Activated T-cell treated with anti-CD3 and anti-CD28 coated beads, Interleukin-2, amount 50 U/mL, for 72 hours (primary cell): ENCODE data around the gene FAM219A. TPM values are rescaled to one million over a fixed set of nuclear protein-coding genes. Genes with fewer than 3 reads are reported as not detected.

ENCODE experiments used
- ATAC-seq, 2 donors: fragments of 150-1000 bp; cut with Tn5 transposase; replicated peaks in 1 of 2; 2 replicates each; pipeline ENCODE4 v1.10.0; 2021; ENCODE audit warnings: moderate library complexity in 2 of 2, mild to moderate bottlenecking in 1 of 2
- DNase-seq, 2 donors: peaks; one replicate each; pipeline ENCODE4 v3.0.0; 2021 to 2022; ENCODE audit warnings: mixed read lengths in 1 of 2
- H3K27ac Mint-ChIP-seq: one replicate; pipeline ENCODE4 v1.8.0; 2022; ENCODE audit warnings: mild to moderate bottlenecking, moderate library complexity, mixed read lengths
- H3K27me3 Mint-ChIP-seq: one replicate; pipeline ENCODE4 v1.8.0; 2022; ENCODE audit warnings: low read depth, mixed read lengths
- H3K36me3 Mint-ChIP-seq, 2 donors: one replicate each; pipeline ENCODE4 v1.8.0; 2022; ENCODE audit warnings: mixed read lengths in 2 of 2, mild to moderate bottlenecking in 1 of 2; ENCODE audit not compliant: insufficient read depth in 2 of 2
- H3K4me1 Mint-ChIP-seq: one replicate; pipeline ENCODE4 v1.8.0; 2022; ENCODE audit warnings: low read depth, mixed read lengths
- H3K4me3 Mint-ChIP-seq, 2 donors: one replicate each; pipeline ENCODE4 v1.8.0; 2022; ENCODE audit warnings: mild to moderate bottlenecking in 2 of 2, mixed read lengths in 2 of 2, moderate library complexity in 2 of 2
- H3K9me3 Mint-ChIP-seq, 2 donors: one replicate each; pipeline ENCODE4 v1.8.0; 2022; ENCODE audit warnings: mixed read lengths in 2 of 2
- total RNA-seq, 2 donors: library from RNA; stranded (reverse); gene quantifications; one replicate each; pipeline ENCODE4 v1.2.3, GENCODE V29; 2022

FAM219A gene
- total RNA-seq, 2 donors from 2014 or later, result 15.2 to 18.1 TPM

DNA sequence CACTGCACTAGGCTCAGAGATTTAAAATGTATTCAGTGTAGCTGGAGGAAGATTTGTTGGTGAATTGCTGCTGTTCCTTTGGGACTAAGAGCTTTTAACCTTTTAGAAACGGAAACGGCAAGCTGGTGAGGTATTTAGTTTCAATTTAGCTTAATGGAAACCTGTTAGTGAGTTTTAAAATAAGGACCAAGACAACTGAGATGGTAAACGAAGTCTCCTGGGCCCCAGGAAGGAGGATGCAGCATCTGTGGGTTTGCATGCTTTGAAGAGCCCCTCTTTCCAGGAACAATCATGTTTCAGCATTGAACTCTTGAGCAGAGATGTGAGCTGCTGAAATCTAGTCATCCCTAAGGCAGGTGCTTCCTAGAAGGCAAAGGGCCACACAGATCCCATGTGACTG is 16.7 kb upstream of the FAM219A start:
- no peak overlapping the region for H3K27ac Mint-ChIP-seq
- no peak for ATAC-seq
- H3K4me1 Mint-ChIP-seq, result no peaks in the 10 kb centered on the region
- no peak overlapping the region for H3K4me3 Mint-ChIP-seq
- no peaks in the 10 kb centered on the region for H3K36me3 Mint-ChIP-seq
- DNase-seq, result no peak
- peaks cover 12% of the 10 kb centered on the region for H3K27me3 Mint-ChIP-seq
- H3K9me3 Mint-ChIP-seq, result no peaks in the 10 kb centered on the region

DNA sequence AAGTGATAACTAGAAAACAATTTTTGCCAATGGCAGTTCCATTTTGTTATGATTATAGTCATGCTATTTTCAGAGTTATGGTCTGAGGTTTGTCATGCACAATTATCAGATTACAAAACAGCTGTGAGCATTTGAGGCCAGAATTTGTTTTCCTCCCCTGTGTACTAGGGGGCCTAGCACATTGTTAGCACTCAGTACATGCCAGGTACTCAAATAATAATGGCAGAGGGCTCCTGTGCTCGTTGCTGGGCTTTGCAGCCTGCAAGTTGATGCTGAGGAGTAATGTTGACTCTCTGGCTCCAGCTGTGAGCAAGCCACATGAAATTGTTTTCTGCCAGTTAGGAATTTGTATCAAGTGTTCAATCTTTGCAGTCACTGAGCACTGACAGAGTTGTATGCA is 7.1 kb upstream of the FAM219A start:
- no peak overlapping the region for H3K4me3 Mint-ChIP-seq
- ATAC-seq (no peak), DNase-seq (no peak)
- H3K27ac Mint-ChIP-seq, result no peak overlapping the region
- H3K27me3 Mint-ChIP-seq, result peaks cover 7% of the 10 kb centered on the region
- H3K9me3 Mint-ChIP-seq, result no peaks in the 10 kb centered on the region
- H3K4me1 Mint-ChIP-seq, result peaks cover 7% of the 10 kb centered on the region
- H3K36me3 Mint-ChIP-seq, result no peaks in the 10 kb centered on the region

DNA sequence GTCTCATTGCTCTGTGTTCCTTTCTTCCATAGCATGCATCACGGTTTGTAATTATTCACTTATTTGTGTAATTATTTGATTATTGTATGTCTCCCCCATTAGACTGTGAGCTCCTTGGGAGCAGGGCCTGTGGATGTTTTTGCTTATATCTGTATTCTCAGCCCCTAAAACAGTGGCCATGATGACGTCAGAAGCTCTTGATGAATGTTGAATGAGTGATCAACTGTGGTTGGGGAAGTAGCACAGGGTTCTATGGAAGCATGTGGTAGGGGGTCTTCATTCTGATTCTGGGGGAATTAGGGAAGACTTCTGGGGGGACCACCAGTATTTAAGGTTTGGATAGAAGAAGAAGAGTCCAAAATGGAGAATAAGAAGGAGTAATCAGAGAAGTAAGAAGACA is 6.2 kb upstream of the FAM219A start:
- H3K27ac Mint-ChIP-seq, result no peak overlapping the region
- peaks cover 14% of the 10 kb centered on the region for H3K4me1 Mint-ChIP-seq
- no peak for ATAC-seq
- H3K27me3 Mint-ChIP-seq, result peaks cover 14% of the 10 kb centered on the region
- no peaks in the 10 kb centered on the region for H3K9me3 Mint-ChIP-seq
- no peaks in the 10 kb centered on the region for H3K36me3 Mint-ChIP-seq
- DNase-seq, result no peak
- no peak overlapping the region for H3K4me3 Mint-ChIP-seq

DNA sequence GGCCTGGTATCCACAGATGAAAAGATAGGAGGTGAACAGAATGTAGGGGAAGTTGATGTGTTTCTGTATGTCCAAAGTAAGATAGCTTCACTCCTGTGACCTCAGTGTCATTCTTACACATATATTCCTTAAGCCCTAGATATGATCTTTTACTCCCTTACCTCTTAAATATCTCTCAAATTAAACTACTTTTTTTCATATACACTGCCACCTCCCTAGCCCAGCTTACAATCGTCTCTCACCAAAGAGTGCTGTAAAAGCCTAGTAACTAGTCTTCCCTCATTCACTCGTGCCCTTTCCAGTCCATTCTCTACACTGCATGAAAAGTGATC is 5.5 kb upstream of the FAM219A start:
- Mint-ChIP-seq H3K27ac (no peak overlapping the region), H3K36me3 (no peaks in the 10 kb centered on the region), H3K27me3 (peaks cover 21% of the 10 kb centered on the region), H3K9me3 (no peaks in the 10 kb centered on the region), H3K4me1 (peaks cover 21% of the 10 kb centered on the region), H3K4me3 (no peak overlapping the region)
- no peak for DNase-seq
- ATAC-seq, result no peak

DNA sequence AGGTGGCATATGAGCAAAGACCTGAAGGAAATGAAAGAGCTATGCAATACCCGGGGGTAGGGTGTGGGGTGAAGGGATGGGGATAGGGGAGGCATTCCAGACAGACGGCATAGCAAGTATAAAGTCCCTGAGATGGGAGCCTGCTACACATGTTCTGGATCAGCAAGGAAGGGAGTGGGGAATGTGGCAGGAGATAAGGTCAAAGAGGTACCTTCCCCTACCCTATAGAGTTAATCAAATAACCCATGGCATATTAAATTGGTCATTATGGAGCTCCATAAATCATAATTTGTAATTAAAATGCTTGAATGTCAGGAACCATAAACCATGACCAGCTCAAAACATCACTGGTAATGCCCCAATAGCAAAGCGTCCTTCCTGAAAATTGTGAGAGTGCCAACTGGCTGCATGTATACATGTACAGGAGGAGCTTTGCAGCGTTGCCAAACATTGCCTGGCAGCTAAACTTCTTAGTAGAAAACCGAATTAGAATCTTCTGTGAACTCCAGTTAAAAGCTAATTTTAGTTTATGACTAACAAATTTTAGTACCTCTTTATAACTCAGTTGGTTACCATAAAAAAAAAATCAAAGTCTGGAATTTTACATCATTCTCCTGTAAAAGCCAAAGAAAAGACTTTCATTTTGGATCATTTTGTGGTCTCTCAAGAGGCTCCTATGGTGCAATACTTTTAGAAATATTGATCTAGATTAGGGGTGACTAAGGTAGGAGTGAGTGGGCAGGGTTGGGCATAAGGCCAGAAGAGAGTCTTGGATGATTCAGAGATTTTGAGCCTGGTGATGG is 4.9 kb upstream of the FAM219A start:
- peaks cover 23% of the 10 kb centered on the region for H3K27me3 Mint-ChIP-seq
- H3K9me3 Mint-ChIP-seq, result no peaks in the 10 kb centered on the region
- peaks cover 26% of the 10 kb centered on the region for H3K4me1 Mint-ChIP-seq
- H3K4me3 Mint-ChIP-seq, result peak overlapping the region; percentile 14 to 29
- no peaks in the 10 kb centered on the region for H3K36me3 Mint-ChIP-seq
- peak; percentile 78 to 82 for DNase-seq
- H3K27ac Mint-ChIP-seq, result no peak overlapping the region
- peak; percentile 93 for ATAC-seq

DNA sequence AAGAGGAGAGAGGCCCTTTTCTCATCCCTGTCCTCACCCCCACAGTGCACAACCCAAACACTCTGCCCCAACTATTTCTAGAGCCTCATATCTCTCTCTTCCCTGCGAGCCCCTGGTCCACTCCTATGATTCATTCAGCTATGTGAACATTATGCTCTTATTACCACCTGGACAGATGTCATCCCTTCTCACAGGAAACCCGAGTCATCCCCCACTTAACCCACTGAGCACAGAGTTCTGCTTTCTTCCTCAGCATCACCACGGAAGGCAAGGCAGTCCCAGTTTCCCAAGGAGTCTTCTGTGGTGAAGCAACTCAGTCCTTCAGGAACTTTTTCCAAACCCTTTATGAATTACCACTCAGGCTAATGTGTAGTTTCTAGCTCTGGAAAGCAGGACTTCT is 1.6 kb upstream of the FAM219A start:
- Mint-ChIP-seq H3K4me3 (peak overlapping the region in 1 of 2 donors; percentile 15), H3K4me1 (peaks cover 54% of the 10 kb centered on the region), H3K36me3 (no peaks in the 10 kb centered on the region), H3K9me3 (no peaks in the 10 kb centered on the region), H3K27me3 (peaks cover 16% of the 10 kb centered on the region), H3K27ac (no peak overlapping the region)
- ATAC-seq (no peak), DNase-seq (no peak)

DNA sequence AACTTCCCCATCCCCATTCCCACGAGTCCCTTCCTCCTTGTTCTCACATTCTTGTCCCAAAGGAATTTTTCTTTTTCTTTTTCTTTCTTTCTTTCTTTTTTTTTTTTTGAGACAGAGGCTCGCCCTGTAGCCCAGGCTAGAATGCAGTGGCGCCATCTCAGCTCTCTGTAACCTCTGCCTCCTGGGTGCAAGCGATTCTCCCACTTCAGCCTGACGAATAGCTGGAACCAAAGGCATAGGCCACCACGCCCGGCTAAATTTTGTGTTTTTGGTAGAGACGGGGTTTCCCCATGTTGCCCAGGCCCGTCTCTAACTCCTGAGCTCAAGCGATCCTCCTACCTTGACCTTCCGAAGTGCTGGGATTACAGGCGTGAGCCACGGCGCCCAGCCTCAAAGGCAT is 986 bp upstream of the FAM219A start:
- H3K9me3 Mint-ChIP-seq, result no peaks in the 10 kb centered on the region
- H3K4me1 Mint-ChIP-seq, result peaks cover 60% of the 10 kb centered on the region
- peak overlapping the region; percentile 90 to 93 for H3K4me3 Mint-ChIP-seq
- ATAC-seq, result no peak
- no peak for DNase-seq
- H3K27me3 Mint-ChIP-seq, result peaks cover 16% of the 10 kb centered on the region
- H3K27ac Mint-ChIP-seq, result no peak overlapping the region
- H3K36me3 Mint-ChIP-seq, result no peaks in the 10 kb centered on the region

DNA sequence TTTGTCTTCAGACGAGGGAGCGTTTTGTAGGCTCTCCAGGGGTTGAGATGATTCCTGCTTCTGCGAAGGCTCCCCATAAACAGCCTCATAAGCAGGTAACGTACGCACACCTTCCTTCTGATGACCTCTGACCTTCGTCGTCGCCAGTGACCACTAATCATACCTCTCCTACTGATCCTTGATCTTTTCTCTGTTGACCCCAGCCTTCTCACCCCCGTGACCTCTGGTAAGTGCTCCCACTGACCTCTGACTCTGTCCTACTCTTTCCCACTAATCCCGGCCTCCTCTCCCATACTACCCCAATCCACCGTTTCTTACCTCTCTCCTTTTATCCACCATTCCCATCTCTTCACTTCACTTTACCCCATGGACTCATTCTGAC is 580 bp upstream of the FAM219A start:
- Mint-ChIP-seq H3K4me1 (peaks cover 64% of the 10 kb centered on the region), H3K36me3 (no peaks in the 10 kb centered on the region), H3K27ac (no peak overlapping the region), H3K9me3 (no peaks in the 10 kb centered on the region), H3K4me3 (peak overlapping the region; percentile 90 to 93), H3K27me3 (peaks cover 16% of the 10 kb centered on the region)
- DNase-seq (no peak), ATAC-seq (no peak)

DNA sequence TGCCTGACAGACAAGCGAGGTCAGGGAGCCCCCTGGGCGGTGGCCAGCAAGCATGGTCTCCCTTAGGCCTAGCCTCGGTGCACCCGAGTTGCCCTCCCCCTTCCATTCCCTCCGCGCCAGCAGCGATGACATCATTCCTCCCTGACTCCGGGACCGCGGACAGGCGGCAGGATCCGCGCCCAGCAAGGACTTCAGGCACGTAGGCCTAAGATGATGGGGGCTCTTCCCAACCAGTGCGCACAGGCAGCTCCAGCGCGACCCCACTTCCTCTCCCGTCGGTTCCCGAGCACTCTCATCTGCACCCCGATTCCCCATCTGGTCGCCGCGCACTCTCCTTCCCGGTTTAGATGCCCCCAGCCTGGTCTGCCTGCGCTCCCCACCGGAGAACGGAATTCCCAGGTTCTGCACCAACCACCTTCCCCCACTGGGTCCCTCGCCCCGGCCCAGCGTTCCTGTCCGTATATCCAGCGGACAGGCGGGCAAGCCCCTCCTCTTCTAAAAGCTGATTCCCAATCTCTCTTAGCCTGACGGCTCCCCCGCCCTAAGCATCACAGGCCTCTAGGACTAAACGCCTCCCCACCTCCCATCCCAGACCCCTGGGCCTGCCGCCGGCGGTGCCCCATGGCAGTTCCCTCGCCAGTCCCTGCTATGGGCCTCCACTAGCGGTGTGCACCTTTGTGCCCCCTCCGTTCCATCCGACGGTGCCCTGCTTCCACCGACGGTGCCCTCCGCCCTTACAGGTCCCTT is 931 bp downstream of the FAM219A start:
- no peak overlapping the region for H3K27ac Mint-ChIP-seq
- H3K4me1 Mint-ChIP-seq, result peaks cover 70% of the 10 kb centered on the region
- peaks cover 16% of the 10 kb centered on the region for H3K27me3 Mint-ChIP-seq
- no peak for ATAC-seq
- H3K9me3 Mint-ChIP-seq, result no peaks in the 10 kb centered on the region
- DNase-seq, result peak; percentile 23 to 38
- H3K36me3 Mint-ChIP-seq, result no peaks in the 10 kb centered on the region
- peak overlapping the region; percentile 90 to 93 for H3K4me3 Mint-ChIP-seq

DNA sequence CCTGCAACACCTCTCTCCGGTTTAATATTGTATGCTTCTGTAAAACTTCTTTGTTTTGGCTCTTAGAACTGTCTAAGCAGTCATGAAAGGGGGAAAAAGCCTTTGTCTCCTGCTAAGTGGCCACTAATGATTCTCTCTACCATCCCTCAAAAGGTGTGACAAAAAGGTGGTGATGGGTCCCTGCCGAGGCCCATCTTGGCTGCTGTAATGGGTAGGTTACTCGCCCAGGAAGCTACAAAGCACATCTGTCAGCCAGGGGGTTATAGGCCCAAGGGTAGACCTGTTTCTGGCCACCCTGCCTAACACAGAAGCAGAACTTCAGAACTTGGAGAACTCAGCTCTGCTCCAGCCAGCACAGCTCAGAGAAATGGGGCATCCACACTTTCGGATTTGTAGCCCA is 1.6 kb downstream of the FAM219A start:
- ATAC-seq (no peak), DNase-seq (no peak)
- Mint-ChIP-seq H3K4me1 (peaks cover 75% of the 10 kb centered on the region), H3K36me3 (no peaks in the 10 kb centered on the region), H3K27ac (no peak overlapping the region), H3K4me3 (peak overlapping the region; percentile 90 to 93), H3K27me3 (peaks cover 16% of the 10 kb centered on the region), H3K9me3 (no peaks in the 10 kb centered on the region)

DNA sequence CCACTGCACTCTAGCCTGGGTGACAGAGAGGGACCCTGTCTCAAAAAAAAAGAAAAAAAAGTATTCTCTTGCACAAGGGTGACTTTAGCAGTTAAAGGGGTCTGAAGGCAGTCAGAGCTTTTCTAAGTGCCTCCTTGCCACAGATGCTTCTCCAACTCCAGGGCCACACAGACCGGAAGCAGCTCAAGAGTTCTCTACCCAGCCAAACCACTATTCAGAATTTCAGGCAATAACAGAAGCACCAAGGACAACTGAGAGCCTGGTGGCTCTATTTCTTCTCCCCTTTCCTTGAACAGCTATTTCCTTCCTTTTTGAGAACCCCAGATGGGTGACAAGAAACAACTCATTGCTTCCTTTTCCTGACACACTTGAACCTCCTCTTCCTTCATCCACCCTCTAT is 2.2 kb downstream of the FAM219A start:
- Mint-ChIP-seq H3K27me3 (peaks cover 16% of the 10 kb centered on the region), H3K9me3 (no peaks in the 10 kb centered on the region), H3K4me1 (peaks cover 76% of the 10 kb centered on the region), H3K4me3 (peak overlapping the region in 1 of 2 donors; percentile 90), H3K36me3 (no peaks in the 10 kb centered on the region), H3K27ac (no peak overlapping the region)
- ATAC-seq (no peak), DNase-seq (no peak)

DNA sequence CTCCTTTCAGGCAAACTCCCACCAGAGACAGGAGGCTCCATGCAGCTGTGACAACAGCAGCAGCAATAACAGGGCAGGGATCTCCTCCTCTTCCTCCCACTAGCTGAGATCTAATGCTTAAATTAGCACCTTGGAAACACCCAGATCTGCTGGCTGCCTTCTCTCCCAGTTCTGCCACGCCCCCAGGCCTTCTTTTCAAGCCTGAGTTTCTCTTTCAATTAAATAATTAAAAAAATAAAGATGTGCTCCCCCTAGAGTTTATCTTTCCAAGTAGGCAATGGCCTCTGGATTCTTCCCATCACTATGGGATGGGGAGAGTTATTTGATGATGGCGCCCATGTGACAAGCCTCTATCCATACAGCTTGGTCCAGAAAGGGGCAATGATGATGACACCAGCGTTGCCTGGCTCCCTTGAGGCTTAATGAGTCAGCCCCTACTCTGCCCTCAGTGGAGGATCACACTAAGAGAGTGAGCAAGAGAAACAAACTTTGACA is 3.8 kb downstream of the FAM219A start:
- Mint-ChIP-seq H3K36me3 (no peaks in the 10 kb centered on the region), H3K4me1 (peaks cover 75% of the 10 kb centered on the region), H3K9me3 (no peaks in the 10 kb centered on the region), H3K27me3 (peaks cover 10% of the 10 kb centered on the region), H3K4me3 (peak overlapping the region in 1 of 2 donors; percentile 39), H3K27ac (no peak overlapping the region)
- ATAC-seq (peak; percentile 39 to 49), DNase-seq (peak; percentile 50 to 57)

DNA sequence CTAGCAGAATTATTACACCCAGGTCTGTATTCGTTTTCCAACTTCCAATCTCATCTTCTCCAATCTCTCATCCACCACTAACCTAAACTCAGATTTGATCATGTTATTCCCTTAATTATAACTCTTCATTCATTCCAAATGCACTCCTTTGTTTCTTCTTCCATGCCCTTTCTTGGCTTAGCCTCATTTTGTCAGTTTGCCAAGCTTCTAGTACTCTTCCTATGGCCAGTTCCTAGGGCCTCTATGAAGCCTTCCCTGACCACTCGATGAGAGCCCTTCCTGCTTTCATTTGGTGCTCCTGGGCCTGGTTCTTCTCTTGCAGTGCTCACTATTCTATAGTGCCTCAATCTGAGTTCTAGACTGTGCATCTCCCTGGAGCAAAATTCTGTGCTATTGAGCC is 5.8 kb downstream of the FAM219A start:
- Mint-ChIP-seq H3K9me3 (no peaks in the 10 kb centered on the region), H3K4me1 (peaks cover 61% of the 10 kb centered on the region), H3K4me3 (no peak overlapping the region), H3K27me3 (no peaks in the 10 kb centered on the region), H3K27ac (no peak overlapping the region), H3K36me3 (no peaks in the 10 kb centered on the region)
- no peak for DNase-seq
- no peak for ATAC-seq
